NOMO-1 (cell line): ENCODE measurements around the gene AZU1.
"Not testable (repeated sequence)": the region's sequence is repeated elsewhere in the genome, so short reads cannot be mapped to it uniquely, and the experiment has no call there.

ENCODE experiments used
- DNase-seq, 2 experiments: peaks; one replicate each; lab custom pipeline; 2025; ENCODE audit not compliant: unreplicated experiment in 2 of 2; lab: John Stamatoyannopoulos, UW

The AZU1 gene

GRCh38 chr19:807627-808422, 19.8 kb upstream of the AZU1 start:
- no peak for DNase-seq

GRCh38 chr19:808423-808775, 19.2 kb upstream of the AZU1 start:
- DNase-seq = no peak

- no peak for DNase-seq
These were observed 17.4 kb upstream of the AZU1 start for GRCh38 chr19:810077-810855.

- DNase-seq = no peak
These were observed 16.7 kb upstream of the AZU1 start for GRCh38 chr19:810883-811489.

GRCh38 chr19:811506-812048, 16.1 kb upstream of the AZU1 start:
- DNase-seq = no peak

- DNase-seq = no peak
These were observed 15.4 kb upstream of the AZU1 start for GRCh38 chr19:812049-812746.

GRCh38 chr19:812747-813218, 14.9 kb upstream of the AZU1 start:
- no peak for DNase-seq

GRCh38 chr19:813219-814151, 14.2 kb upstream of the AZU1 start:
- DNase-seq = no peak

- no peak for DNase-seq
These were observed 13.2 kb upstream of the AZU1 start for GRCh38 chr19:814152-815078.

GRCh38 chr19:815079-815774, 12.4 kb upstream of the AZU1 start:
- no peak for DNase-seq

- no peak for DNase-seq
These were observed 11.7 kb upstream of the AZU1 start for GRCh38 chr19:815775-816499.

GRCh38 chr19:816500-816857, 11.2 kb upstream of the AZU1 start:
- DNase-seq = no peak

- not testable (repeated sequence) for DNase-seq
These were observed 7.4 kb upstream of the AZU1 start for GRCh38 chr19:820212-820611.

- DNase-seq = no peak
These were observed 6.3 kb upstream of the AZU1 start for GRCh38 chr19:821231-821824.

GRCh38 chr19:821825-822503, 5.7 kb upstream of the AZU1 start, which contains the start of gene PLPPR3:
Gene PLPPR3 (minus strand): TSS chr19:821955. CDS start chr19:821559, 396 bp downstream.
- peak in 1 of 2 experiments; percentile 35 for DNase-seq

- DNase-seq = peak in 1 of 2 experiments; percentile 55
These were observed 4.0 kb upstream of the AZU1 start for GRCh38 chr19:823565-824121.
